ENCODE data around the gene ITGA1. TPM values are rescaled to one million over a fixed set of nuclear protein-coding genes. Genes with fewer than 3 reads are reported as not detected.

Gene ITGA1
- total RNA-seq, 1 experiment from 2014 or later: 4.0 TPM

DNA sequence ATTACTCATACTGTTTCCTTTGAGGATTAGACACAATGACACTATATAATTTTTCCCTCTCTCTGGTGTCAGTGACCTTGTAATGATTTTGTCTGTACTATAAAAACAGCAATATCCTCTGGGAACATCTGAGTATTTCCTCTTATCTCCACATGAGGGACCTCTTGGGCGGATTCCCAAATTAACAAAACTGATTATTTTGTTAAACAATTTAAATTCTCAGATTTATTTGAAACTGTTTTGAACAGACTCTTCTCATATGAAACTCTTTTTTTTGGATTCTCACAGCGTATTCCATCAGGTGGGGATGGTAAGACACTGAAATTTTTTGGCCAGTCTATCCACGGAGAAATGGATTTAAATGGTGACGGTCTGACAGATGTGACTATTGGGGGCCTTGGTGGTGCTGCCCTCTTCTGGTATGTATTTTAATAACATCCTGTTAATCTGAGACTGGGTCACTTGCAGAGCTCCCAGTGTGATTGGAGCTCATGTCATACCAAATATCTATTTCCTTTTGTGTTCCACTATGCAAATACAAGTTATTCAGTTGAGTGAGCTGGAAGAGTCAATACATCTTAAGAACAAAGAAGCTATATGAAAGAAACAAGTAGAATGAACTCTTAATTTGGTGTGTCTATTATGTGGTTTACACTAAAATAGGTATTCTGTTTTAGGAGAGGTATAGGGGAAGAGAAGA, 127.6 kb downstream of the ITGA1 start:
- peak overlapping the region; percentile 53; the same call in 1 of the 2 replicates for H3K4me3 ChIP-seq
- no peaks in the 10 kb centered on the region for H4K20me1 ChIP-seq (ENCODE audit: insufficient read depth)
- no peaks in the 10 kb centered on the region for H3K27me3 ChIP-seq (ENCODE audit: insufficient read depth, low read depth)
- no peaks in the 10 kb centered on the region for H3K9me3 ChIP-seq (ENCODE audit: insufficient read depth, low read depth)
- peak overlapping the region; percentile 76 for H3K4me2 ChIP-seq
- BruUV-seq (replicated peaks): no TSS peak
- H3K4me1 ChIP-seq (replicated peaks; ENCODE audit: insufficient read depth): no peaks in the 10 kb centered on the region
- H3K36me3 ChIP-seq (ENCODE audit: low read depth): no peaks in the 10 kb centered on the region
- POLR2A ChIA-PET (ENCODE audit: unreplicated experiment): no interaction called here
- H2AFZ ChIP-seq: peak overlapping the region; percentile 49; the same call in 1 of the 2 replicates
- CTCF ChIA-PET: interaction anchor here (0.6 to 1.0 kb wide), 6 partner anchors 116 to 1955 kb away, joined by 3 to 8 read pairs (median 6); partner anchors contain the start of genes ITGA1 and PELO
- DNase-seq: peak; percentile 53 to 58
- no peaks in the 10 kb centered on the region for H3K79me2 ChIP-seq (ENCODE audit: low read depth)
- H3F3A ChIP-seq (ENCODE audit: insufficient read depth, low read depth): no peaks in the 10 kb centered on the region
- no peaks in the 10 kb centered on the region for H3K9me2 ChIP-seq (ENCODE audit: insufficient read depth)
- no peak overlapping the region for H3K27ac ChIP-seq
- intact Hi-C loops (cut with micrococcal nuclease; ENCODE audit: unreplicated experiment): loop anchor here (1.0 to 5.0 kb wide), 3 partner anchors 113 to 222 kb away; partner anchors contain the start of genes ITGA1 and PELO
- TF ChIP-seq EZH2 (IDR thresholded peaks at IDR 0.05; ENCODE audit: low read depth): no peak
- TF ChIP-seq, protein P1, sequence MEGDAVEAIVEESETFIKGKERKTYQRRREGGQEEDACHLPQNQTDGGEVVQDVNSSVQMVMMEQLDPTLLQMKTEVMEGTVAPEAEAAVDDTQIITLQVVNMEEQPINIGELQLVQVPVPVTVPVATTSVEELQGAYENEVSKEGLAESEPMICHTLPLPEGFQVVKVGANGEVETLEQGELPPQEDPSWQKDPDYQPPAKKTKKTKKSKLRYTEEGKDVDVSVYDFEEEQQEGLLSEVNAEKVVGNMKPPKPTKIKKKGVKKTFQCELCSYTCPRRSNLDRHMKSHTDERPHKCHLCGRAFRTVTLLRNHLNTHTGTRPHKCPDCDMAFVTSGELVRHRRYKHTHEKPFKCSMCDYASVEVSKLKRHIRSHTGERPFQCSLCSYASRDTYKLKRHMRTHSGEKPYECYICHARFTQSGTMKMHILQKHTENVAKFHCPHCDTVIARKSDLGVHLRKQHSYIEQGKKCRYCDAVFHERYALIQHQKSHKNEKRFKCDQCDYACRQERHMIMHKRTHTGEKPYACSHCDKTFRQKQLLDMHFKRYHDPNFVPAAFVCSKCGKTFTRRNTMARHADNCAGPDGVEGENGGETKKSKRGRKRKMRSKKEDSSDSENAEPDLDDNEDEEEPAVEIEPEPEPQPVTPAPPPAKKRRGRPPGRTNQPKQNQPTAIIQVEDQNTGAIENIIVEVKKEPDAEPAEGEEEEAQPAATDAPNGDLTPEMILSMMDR (conservative IDR thresholded peaks at IDR 0.05): peak; percentile 91

- H3F3A ChIP-seq (ENCODE audit: insufficient read depth, low read depth): peaks cover 13% of the 10 kb centered on the region
- H3K4me2 ChIP-seq: no peak overlapping the region
- H4K20me1 ChIP-seq (ENCODE audit: insufficient read depth): no peaks in the 10 kb centered on the region
- H3K9me2 ChIP-seq (ENCODE audit: insufficient read depth): no peaks in the 10 kb centered on the region
- H3K4me1 ChIP-seq (replicated peaks; ENCODE audit: insufficient read depth): peaks cover 20% of the 10 kb centered on the region
- CTCF ChIA-PET: no interaction called here
- intact Hi-C loops (cut with micrococcal nuclease; ENCODE audit: unreplicated experiment): loop anchor here (5.0 kb wide), 2 partner anchors 176 to 441 kb away; no protein-coding TSS in a partner anchor
- no TSS peak for BruUV-seq (replicated peaks)
- no peaks in the 10 kb centered on the region for H3K9me3 ChIP-seq (ENCODE audit: insufficient read depth, low read depth)
- H3K79me2 ChIP-seq (ENCODE audit: low read depth): no peaks in the 10 kb centered on the region
- no peak for TF ChIP-seq EZH2 (IDR thresholded peaks at IDR 0.05; ENCODE audit: low read depth)
- TF ChIP-seq, protein P1 (conservative IDR thresholded peaks at IDR 0.05): no peak
- POLR2A ChIA-PET (ENCODE audit: unreplicated experiment): no interaction called here
- H3K4me3 ChIP-seq: no peak overlapping the region
- H2AFZ ChIP-seq: no peak overlapping the region
- H3K27ac ChIP-seq: no peak overlapping the region
- H3K27me3 ChIP-seq (ENCODE audit: insufficient read depth, low read depth): no peaks in the 10 kb centered on the region
- H3K36me3 ChIP-seq (ENCODE audit: low read depth): no peaks in the 10 kb centered on the region
- no peak for DNase-seq
Measured at GRCh38 chr5:52920929-52921328, 133.2 kb downstream of the ITGA1 start.

DNA sequence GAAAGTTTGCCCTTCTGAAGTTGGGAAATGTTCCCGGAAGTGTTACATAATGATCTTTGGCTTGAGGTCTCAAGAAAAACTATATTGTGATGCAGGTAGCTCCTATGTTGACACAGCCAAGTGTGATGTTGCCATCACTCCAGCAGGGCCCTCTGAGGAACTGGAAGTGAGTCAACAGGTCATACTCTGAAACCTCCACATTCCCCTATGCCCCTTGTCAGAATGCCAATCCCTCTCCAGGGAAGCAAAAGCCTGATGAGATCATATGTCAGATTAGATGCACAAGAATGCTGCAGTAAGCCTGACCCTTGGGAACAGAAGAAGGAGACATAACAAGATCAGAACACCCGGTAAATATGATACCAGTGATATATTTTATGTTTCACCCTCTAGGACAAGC, 134.7 kb downstream of the ITGA1 start:
- ChIA-PET POLR2A (ENCODE audit: unreplicated experiment) (interaction anchor here (0.6 to 0.7 kb wide), 3 partner anchors 62 to 185 kb away, joined by 3 to 5 read pairs (median 3); no protein-coding TSS in a partner anchor), CTCF (interaction anchor here (0.9 kb wide), 1 partner anchor 1964 kb away, joined by 3 read pairs; no protein-coding TSS in a partner anchor)
- Histone ChIP-seq H3K36me3 (ENCODE audit: low read depth) (no peaks in the 10 kb centered on the region), H3K9me2 (ENCODE audit: insufficient read depth) (no peaks in the 10 kb centered on the region), H3K9me3 (ENCODE audit: insufficient read depth, low read depth) (no peaks in the 10 kb centered on the region), H3K27me3 (ENCODE audit: insufficient read depth, low read depth) (no peaks in the 10 kb centered on the region), H3F3A (ENCODE audit: insufficient read depth, low read depth) (peaks cover 13% of the 10 kb centered on the region), H3K4me1 (replicated peaks; ENCODE audit: insufficient read depth) (peaks cover 20% of the 10 kb centered on the region), H3K27ac (peak overlapping the region; percentile 78), H3K4me2 (peak overlapping the region; percentile 48), H3K4me3 (no peak overlapping the region), H4K20me1 (ENCODE audit: insufficient read depth) (no peaks in the 10 kb centered on the region), H3K79me2 (ENCODE audit: low read depth) (no peaks in the 10 kb centered on the region), H2AFZ (no peak overlapping the region)
- intact Hi-C loops (cut with micrococcal nuclease; ENCODE audit: unreplicated experiment): loop anchor here (1.0 to 5.0 kb wide), 3 partner anchors 66 to 440 kb away; no protein-coding TSS in a partner anchor
- DNase-seq: peak; percentile 83 to 98
- no TSS peak for BruUV-seq (replicated peaks)
- no peak for TF ChIP-seq EZH2 (IDR thresholded peaks at IDR 0.05; ENCODE audit: low read depth)
- TF ChIP-seq, protein P1 (conservative IDR thresholded peaks at IDR 0.05): no peak
